ENCODE data around the gene BCR.
A peak's percentile ranks its signal among the peaks of the same experiment; 100 is the strongest.

BCR gene

GRCh38 chr22:23219822-23220484 lies 39.6 kb downstream of the BCR start:
- peak overlapping the region; percentile 85 for H3K27ac ChIP-seq
- H3K9ac ChIP-seq = peak overlapping the region; percentile 76
- H3K4me1 ChIP-seq = peaks cover 100% of the 10 kb centered on the region
- no peaks in the 10 kb centered on the region for H3K27me3 ChIP-seq
- no peaks in the 10 kb centered on the region for H3K9me3 ChIP-seq
- peak overlapping the region; percentile 97 for H3K4me2 ChIP-seq
- no peak for TF ChIP-seq Cebpa-rat (IDR thresholded peaks at IDR 0.05)
- peak overlapping the region; percentile 63 for H3K4me3 ChIP-seq
- H3K36me3 ChIP-seq = peaks cover 37% of the 10 kb centered on the region
- H4K20me1 ChIP-seq = peaks cover 100% of the 10 kb centered on the region

- no peaks in the 10 kb centered on the region for H3K9me3 ChIP-seq
- peaks cover 100% of the 10 kb centered on the region for H4K20me1 ChIP-seq
- peaks cover 44% of the 10 kb centered on the region for H3K36me3 ChIP-seq
- peak overlapping the region; percentile 49 for H3K9ac ChIP-seq
- peak overlapping the region; percentile 63 for H3K4me3 ChIP-seq
- peak overlapping the region; percentile 85 for H3K27ac ChIP-seq
- no peaks in the 10 kb centered on the region for H3K27me3 ChIP-seq
- peak overlapping the region; percentile 97 for H3K4me2 ChIP-seq
- no peak for TF ChIP-seq Cebpa-rat (IDR thresholded peaks at IDR 0.05)
- peaks cover 100% of the 10 kb centered on the region for H3K4me1 ChIP-seq
Observed at GRCh38 chr22:23220485-23221350, 40.4 kb downstream of the BCR start.

- no peak for TF ChIP-seq Cebpa-rat (IDR thresholded peaks at IDR 0.05)
- peaks cover 100% of the 10 kb centered on the region for H4K20me1 ChIP-seq
- peaks cover 1% of the 10 kb centered on the region; the same call in 1 of the 2 replicates for H3K9me3 ChIP-seq
- peak overlapping the region; percentile 97 for H3K4me2 ChIP-seq
- peaks cover 100% of the 10 kb centered on the region for H3K4me1 ChIP-seq
- H3K27me3 ChIP-seq = no peaks in the 10 kb centered on the region
- H3K27ac ChIP-seq = peak overlapping the region; percentile 85
- peaks cover 48% of the 10 kb centered on the region for H3K36me3 ChIP-seq
- peak overlapping the region; percentile 17; the same call in 1 of the 2 replicates for H3K4me3 ChIP-seq
- peak overlapping the region; percentile 49 for H3K9ac ChIP-seq
Observed at GRCh38 chr22:23221351-23221804, 41.1 kb downstream of the BCR start.

- TF ChIP-seq Cebpa-rat (IDR thresholded peaks at IDR 0.05) = no peak
- Histone ChIP-seq H3K36me3 (peaks cover 56% of the 10 kb centered on the region), H4K20me1 (peaks cover 100% of the 10 kb centered on the region), H3K4me1 (peaks cover 97% of the 10 kb centered on the region), H3K9ac (no peak overlapping the region), H3K9me3 (peaks cover 10% of the 10 kb centered on the region), H3K4me3 (no peak overlapping the region), H3K27ac (peak overlapping the region; percentile 85), H3K4me2 (peak overlapping the region; percentile 97), H3K27me3 (no peaks in the 10 kb centered on the region)
Observed at GRCh38 chr22:23222033-23222792, 41.9 kb downstream of the BCR start.

- H3K4me1 ChIP-seq = peaks cover 89% of the 10 kb centered on the region
- no peak overlapping the region for H3K9ac ChIP-seq
- peak overlapping the region; percentile 85; the same call in 1 of the 2 replicates for H3K27ac ChIP-seq
Observed at GRCh38 chr22:23222793-23223568, 42.7 kb downstream of the BCR start.

GRCh38 chr22:23223569-23224317 lies 43.4 kb downstream of the BCR start:
- Histone ChIP-seq H3K4me3 (no peak overlapping the region), H4K20me1 (peaks cover 100% of the 10 kb centered on the region), H3K4me1 (peaks cover 81% of the 10 kb centered on the region), H3K4me2 (peak overlapping the region; percentile 97), H3K27ac (peak overlapping the region; percentile 25; the same call in 1 of the 2 replicates), H3K9me3 (peaks cover 25% of the 10 kb centered on the region), H3K36me3 (peaks cover 72% of the 10 kb centered on the region), H3K9ac (no peak overlapping the region), H3K27me3 (no peaks in the 10 kb centered on the region)
- no peak for TF ChIP-seq Cebpa-rat (IDR thresholded peaks at IDR 0.05)

More at GRCh38 chr22:23222793-23223568, 42.7 kb downstream of the BCR start:
- H3K9me3 ChIP-seq = peaks cover 17% of the 10 kb centered on the region
- no peaks in the 10 kb centered on the region for H3K27me3 ChIP-seq
- peaks cover 64% of the 10 kb centered on the region for H3K36me3 ChIP-seq
- H4K20me1 ChIP-seq = peaks cover 100% of the 10 kb centered on the region
- H3K4me3 ChIP-seq = no peak overlapping the region
- TF ChIP-seq Cebpa-rat (IDR thresholded peaks at IDR 0.05) = no peak
- peak overlapping the region; percentile 97 for H3K4me2 ChIP-seq

- Histone ChIP-seq H3K4me3 (no peak overlapping the region), H3K27ac (no peak overlapping the region), H3K9ac (no peak overlapping the region), H3K27me3 (no peaks in the 10 kb centered on the region), H3K4me1 (peaks cover 70% of the 10 kb centered on the region), H3K4me2 (peak overlapping the region; percentile 97), H3K9me3 (peaks cover 35% of the 10 kb centered on the region), H4K20me1 (peaks cover 100% of the 10 kb centered on the region), H3K36me3 (peaks cover 83% of the 10 kb centered on the region)
- no peak for TF ChIP-seq Cebpa-rat (IDR thresholded peaks at IDR 0.05)
Observed at GRCh38 chr22:23224846-23225245, 44.5 kb downstream of the BCR start.

GRCh38 chr22:23225337-23225723 lies 45.0 kb downstream of the BCR start:
- no peak overlapping the region for H3K27ac ChIP-seq
- H3K4me3 ChIP-seq = no peak overlapping the region
- H3K4me2 ChIP-seq = peak overlapping the region; percentile 97
- H3K9me3 ChIP-seq = peaks cover 35% of the 10 kb centered on the region
- peaks cover 100% of the 10 kb centered on the region for H4K20me1 ChIP-seq
- H3K4me1 ChIP-seq = peaks cover 69% of the 10 kb centered on the region
- no peak for TF ChIP-seq Cebpa-rat (IDR thresholded peaks at IDR 0.05)
- no peak overlapping the region for H3K9ac ChIP-seq
- H3K27me3 ChIP-seq = no peaks in the 10 kb centered on the region
- H3K36me3 ChIP-seq = peaks cover 87% of the 10 kb centered on the region
